Erythroblast (primary cell): Measurements from ENCODE around the gene FMN1.
A peak's percentile ranks its signal among the peaks of the same experiment; 100 is the strongest.

Experiments used
- DNase-seq, 2 experiments: peaks; one replicate each; lab custom pipeline; 2025; lab: John Stamatoyannopoulos, UW
- GATA1 ChIP-seq: IDR thresholded peaks from 2 replicates; pipeline ENCODE4 v1.6.1; 2011; ENCODE audit warnings: low read depth, mild to moderate bottlenecking, control low read depth, low read length, moderate library complexity
- POLR2A ChIP-seq: IDR thresholded peaks from 2 replicates; pipeline ENCODE4 v1.6.1; 2011; ENCODE audit warnings: mild to moderate bottlenecking, low read length

The FMN1 gene

GRCh38 chr15:33013827-33014445, 180.6 kb downstream of the FMN1 start:
- no peak for DNase-seq
- TF ChIP-seq POLR2A (no peak), GATA1 (no peak)

DNA sequence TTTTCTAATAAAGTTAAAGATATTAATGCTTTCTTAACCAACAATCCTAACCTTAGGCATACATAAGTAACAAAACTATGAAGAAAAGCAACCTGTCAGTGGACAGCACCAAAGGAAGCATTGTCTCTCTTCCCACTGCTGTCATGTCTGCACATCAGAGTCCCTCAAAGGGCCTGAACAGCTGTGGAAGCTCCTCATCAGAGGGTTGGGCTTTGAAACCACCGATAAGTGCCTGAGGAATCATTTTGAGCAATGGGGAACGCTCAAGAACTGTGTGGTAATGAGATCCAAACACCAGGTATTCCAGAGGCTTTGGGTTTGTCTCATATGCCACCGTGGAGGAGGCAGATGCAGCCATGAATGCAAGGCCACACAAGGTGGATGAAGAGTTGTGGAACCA, 182.5 kb downstream of the FMN1 start:
- no peak for TF ChIP-seq POLR2A
- TF ChIP-seq GATA1 = no peak
- DNase-seq = no peak

GRCh38 chr15:33009603-33010002, 184.9 kb downstream of the FMN1 start:
- no peak for DNase-seq
- TF ChIP-seq POLR2A = no peak
- no peak for TF ChIP-seq GATA1

DNA sequence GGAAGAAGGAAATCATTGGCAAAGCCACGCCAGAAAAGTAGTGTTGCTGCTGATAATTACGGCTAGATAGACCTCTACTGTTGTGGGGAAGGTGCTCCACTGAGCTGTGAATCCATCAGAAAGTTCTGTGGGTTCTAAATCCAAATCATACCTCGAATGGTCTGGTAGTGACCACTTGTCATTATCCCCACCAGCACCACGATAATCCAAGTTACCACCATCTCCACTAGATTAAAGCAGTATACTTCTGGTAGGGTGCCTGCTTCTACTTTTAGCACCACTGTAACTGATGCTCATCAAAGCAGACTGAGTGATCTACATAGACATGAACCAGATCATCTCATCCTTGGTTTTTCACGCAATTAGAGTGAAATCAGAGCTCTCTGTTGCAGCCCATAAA, 185.5 kb downstream of the FMN1 start:
- DNase-seq = no peak
- no peak for TF ChIP-seq GATA1
- no peak for TF ChIP-seq POLR2A

DNA sequence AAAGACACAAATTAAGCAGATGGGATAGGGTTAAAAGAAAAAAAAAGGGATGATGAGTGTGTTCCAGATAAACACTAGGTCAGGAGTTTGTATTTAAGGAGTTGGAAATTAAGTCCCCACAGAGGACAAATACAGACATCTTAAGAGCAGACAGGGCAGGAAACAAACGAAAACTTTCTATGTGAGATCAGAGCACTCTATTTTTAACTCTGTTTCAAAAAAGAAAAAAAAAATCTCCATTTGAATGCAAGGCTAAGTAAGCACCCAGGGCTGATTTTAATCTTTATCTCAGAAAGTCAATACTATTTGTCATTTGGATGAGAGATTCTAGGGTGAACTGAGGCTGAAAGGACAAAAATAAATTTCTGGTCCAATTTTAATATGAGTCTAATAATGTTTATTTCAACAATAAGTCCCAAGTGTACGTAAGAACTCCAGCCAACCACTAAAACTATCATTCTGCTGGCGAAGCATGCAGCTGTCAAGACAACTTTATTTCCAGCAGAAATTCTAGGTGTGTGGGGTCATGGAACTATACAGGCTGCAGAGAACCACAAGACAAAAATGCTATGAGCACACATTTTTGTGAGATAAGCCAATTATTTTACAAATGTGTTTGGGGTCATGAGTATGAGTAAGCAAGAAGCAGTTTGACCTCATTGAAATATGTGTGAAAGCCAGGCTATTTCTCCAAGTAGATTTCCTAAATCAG, 186.1 kb downstream of the FMN1 start:
- no peak for DNase-seq

GRCh38 chr15:33007303-33007855, 187.1 kb downstream of the FMN1 start:
- no peak for DNase-seq
- TF ChIP-seq GATA1 = no peak
- no peak for TF ChIP-seq POLR2A

More for the DNA sequence above, 186.1 kb downstream of the FMN1 start:
- TF ChIP-seq POLR2A = no peak
- no peak for TF ChIP-seq GATA1

- no peak for DNase-seq
- TF ChIP-seq GATA1 = no peak
- no peak for TF ChIP-seq POLR2A
These were observed 188.9 kb downstream of the FMN1 start for GRCh38 chr15:33005582-33005981.

DNA sequence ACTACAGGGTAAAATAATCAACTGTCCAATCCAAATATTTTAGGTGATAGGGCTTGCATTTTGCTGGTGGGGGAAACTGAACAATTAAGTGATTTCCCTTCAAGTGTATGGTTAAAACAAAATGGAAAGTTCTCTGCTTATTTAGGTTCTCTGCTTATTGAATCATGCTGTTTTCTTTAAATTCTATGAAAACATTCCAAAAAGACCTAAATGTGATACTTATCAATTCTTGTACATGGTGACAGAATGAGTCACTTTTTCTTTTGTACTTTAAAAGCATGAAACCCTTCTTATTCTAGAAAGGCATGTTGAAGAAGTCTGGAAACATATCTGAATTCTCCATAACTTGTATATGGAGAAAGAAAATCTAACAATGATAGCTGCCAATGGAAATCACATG, 192.6 kb downstream of the FMN1 start:
- DNase-seq = no peak
- no peak for TF ChIP-seq GATA1
- no peak for TF ChIP-seq POLR2A

- TF ChIP-seq POLR2A = no peak
- TF ChIP-seq GATA1 = no peak
- no peak for DNase-seq
These were observed 195.4 kb downstream of the FMN1 start for GRCh38 chr15:32998979-32999672.

- DNase-seq = no peak
- TF ChIP-seq GATA1 = no peak
- no peak for TF ChIP-seq POLR2A
These were observed 196.3 kb downstream of the FMN1 start for GRCh38 chr15:32998182-32998581.

- DNase-seq = peak; percentile 4 to 34
- no peak for TF ChIP-seq GATA1
- TF ChIP-seq POLR2A = no peak
These were observed 199.6 kb downstream of the FMN1 start for GRCh38 chr15:32994810-32995424.

DNA sequence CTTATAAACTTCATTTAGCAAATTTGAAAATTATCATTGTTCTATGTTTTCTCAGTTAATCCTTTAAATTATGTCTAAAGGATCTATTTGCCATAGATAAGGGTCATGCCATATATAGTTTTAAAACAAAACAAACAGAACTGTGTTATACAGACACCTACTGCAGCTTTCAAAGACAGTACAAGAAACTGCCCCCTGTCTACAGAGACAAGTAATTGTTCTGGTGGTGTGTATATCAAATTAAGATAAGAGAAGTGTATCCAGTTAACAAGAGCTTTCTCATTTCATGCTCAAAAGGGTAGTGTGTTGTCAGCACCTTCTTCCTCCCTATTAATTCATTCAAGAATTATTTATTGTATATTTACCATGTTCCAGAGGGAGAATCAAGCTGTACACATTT, 201.2 kb downstream of the FMN1 start:
- DNase-seq = no peak
- TF ChIP-seq POLR2A (no peak), GATA1 (no peak)

- TF ChIP-seq POLR2A = no peak
- no peak for TF ChIP-seq GATA1
- DNase-seq = no peak
These were observed 202.8 kb downstream of the FMN1 start for GRCh38 chr15:32991619-32992111.
